Mucosa of descending colon (tissue), 3 donors: ENCODE data around the gene LGALS3BP. TPM values are rescaled to one million over a fixed set of nuclear protein-coding genes. Genes with fewer than 3 reads are reported as not detected.

Experiments used
- ATAC-seq: fragments of 200-7000 bp; cut with Tn5 transposase; one replicate; pipeline ENCODE4 v1.9.1; 2020; ENCODE audit warnings: mild to moderate bottlenecking, moderate library complexity
- DNase-seq, 3 donors: peaks; one replicate each; pipeline ENCODE4 v3.0.0-alpha.2; 2020
- H3K36me3 ChIP-seq: fragments of 200-600 bp; one replicate; pipeline ENCODE4 v1.8.0; 2021; ENCODE audit warnings: low read depth, mild to moderate bottlenecking
- H3K4me1 ChIP-seq: fragments of 200-600 bp; one replicate; pipeline ENCODE4 v1.8.0; 2021; ENCODE audit warnings: low read depth, mild to moderate bottlenecking
- H3K4me3 ChIP-seq: fragments of 200-600 bp; one replicate; pipeline ENCODE4 v1.8.0; 2021; ENCODE audit warnings: mild to moderate bottlenecking
- H3K9me3 ChIP-seq: fragments of 200-600 bp; one replicate; pipeline ENCODE4 v1.8.0; 2021; ENCODE audit warnings: mild to moderate bottlenecking
- CTCF ChIP-seq: fragments of 200-600 bp; IDR thresholded peaks from one replicate; pipeline ENCODE4 v1.8.0; 2022; ENCODE audit warnings: antibody characterized with exemption, mild to moderate bottlenecking
- intact Hi-C, 2 donors: fragments of 100-400 bp; cut with DNase I in 1 of 2; cut with micrococcal nuclease in 1 of 2; formaldehyde crosslinking; loops; one replicate each; pipeline versions ENCODE4 v1.11.0 to v1.11.1; 2022; cut with DNase I, micrococcal nuclease
- total RNA-seq, 3 donors: library from RNA; stranded (reverse); fragmentation: NEBNext Ultra II Directional in 2 of 3; extraction: Animal tissue kit (Norgen Biotek cat#: 25700) in 2 of 3; gene quantifications; one replicate each; pipeline versions ENCODE4 v1.2.1 to v1.2.4, GENCODE V29; 2021 to 2023
- donor health status: DM: no; HTN: no; CAD: no; lungs with moderate emphysema.
- donor health status: DM: no; HTN: no; CAD: no.
- donor health status: DM: no; HTN: yes; CAD: no.

Gene LGALS3BP
- total RNA-seq, 3 donors from 2014 or later: 329 to 838 (median 752) TPM

GRCh38 chr17:78993981-78994671 is 14.4 kb upstream of the LGALS3BP start:
- Histone ChIP-seq H3K4me3 (no peak overlapping the region), H3K36me3 (peaks cover 7% of the 10 kb centered on the region), H3K4me1 (peaks cover 47% of the 10 kb centered on the region), H3K9me3 (no peaks in the 10 kb centered on the region)
- no peak for TF ChIP-seq CTCF
- ATAC-seq (no peak), DNase-seq (no peak)
- intact Hi-C loops: no loop called here

GRCh38 chr17:78993241-78993956 is 13.7 kb upstream of the LGALS3BP start:
- DNase-seq (peak; percentile 55 to 85 (median 64)), ATAC-seq (no peak)
- Histone ChIP-seq H3K4me1 (peaks cover 40% of the 10 kb centered on the region), H3K36me3 (peaks cover 7% of the 10 kb centered on the region), H3K9me3 (no peaks in the 10 kb centered on the region), H3K4me3 (no peak overlapping the region)
- intact Hi-C loops: no loop called here
- TF ChIP-seq CTCF: peak; percentile 36

- Histone ChIP-seq H3K4me1 (peaks cover 37% of the 10 kb centered on the region), H3K36me3 (peaks cover 7% of the 10 kb centered on the region), H3K9me3 (no peaks in the 10 kb centered on the region), H3K4me3 (no peak overlapping the region)
- no peak for ATAC-seq
- TF ChIP-seq CTCF: no peak
- intact Hi-C loops: no loop called here
- peak in 2 of 3 donors; percentile 14 to 21 for DNase-seq
Measured at GRCh38 chr17:78992542-78993212, 13.0 kb upstream of the LGALS3BP start.

- Histone ChIP-seq H3K9me3 (no peaks in the 10 kb centered on the region), H3K36me3 (peaks cover 7% of the 10 kb centered on the region), H3K4me1 (peaks cover 34% of the 10 kb centered on the region), H3K4me3 (no peak overlapping the region)
- peak in 2 of 3 donors; percentile 3 to 31 for DNase-seq
- intact Hi-C loops: no loop called here
- no peak for TF ChIP-seq CTCF
- ATAC-seq: no peak
Measured at GRCh38 chr17:78991906-78992532, 12.3 kb upstream of the LGALS3BP start.

GRCh38 chr17:78991017-78991738 is 11.5 kb upstream of the LGALS3BP start:
- intact Hi-C loops: no loop called here
- TF ChIP-seq CTCF: no peak
- peaks cover 34% of the 10 kb centered on the region for H3K4me1 ChIP-seq
- H3K9me3 ChIP-seq: no peaks in the 10 kb centered on the region
- no peak overlapping the region for H3K4me3 ChIP-seq
- H3K36me3 ChIP-seq: peaks cover 7% of the 10 kb centered on the region
- ATAC-seq: no peak
- peak in 1 of 3 donors; percentile 27 for DNase-seq
